H1 (cell line): ENCODE measurements around the gene FAM186B. TPM values are rescaled to one million over a fixed set of nuclear protein-coding genes. Genes with fewer than 3 reads are reported as not detected.

Source experiments
- CTCF ChIA-PET: fragments of 300-600 bp; sonication (Branson Sonifier 250); formaldehyde crosslinking; loops from one replicate; lab custom pipeline; 2021; ENCODE audit not compliant: partially characterized antibody; lab: Charles Lee
- POLR2A ChIA-PET: fragments of 300-600 bp; sonication (Branson Sonifier 250); formaldehyde crosslinking; loops from one replicate; lab custom pipeline; 2021; ENCODE audit warnings: inconsistent platforms; ENCODE audit not compliant: partially characterized antibody; lab: Charles Lee
- DNase-seq, 2 experiments: peaks; one replicate each; pipeline versions ENCODE4 v3.0.0 to v3.0.0-alpha.2; 2010 to 2022; ENCODE audit warnings: low spot score in 2 of 2, low read depth in 1 of 2, mixed read lengths in 1 of 2
- FAIRE-seq: peaks from 2 replicates; lab custom pipeline; 2011; peaks lifted over from hg19 to GRCh38; lab: Jason Lieb, UNC
- H2AFZ ChIP-seq: 2 replicates; pipeline ENCODE4 v1.8.1; 2012; ENCODE audit warnings: low read length, inconsistent platforms
- H2AK5ac ChIP-seq: 2 replicates; pipeline ENCODE4 v1.6.1; 2013; ENCODE audit warnings: low read depth, low read length
- H2BK120ac ChIP-seq: replicated peaks from 2 replicates; pipeline ENCODE3; 2013; ENCODE audit warnings: low read depth, low read length, inconsistent platforms
- H2BK12ac ChIP-seq: 2 replicates; pipeline ENCODE4 v1.6.1; 2013; ENCODE audit warnings: low read depth, low read length
- H2BK15ac ChIP-seq: 2 replicates; pipeline ENCODE4 v1.6.1; 2013; ENCODE audit warnings: low read length
- H2BK20ac ChIP-seq: 2 replicates; pipeline ENCODE4 v1.6.1; 2013; ENCODE audit warnings: low read length
- H2BK5ac ChIP-seq: 2 replicates; pipeline ENCODE4 v1.6.1; 2013; ENCODE audit warnings: low read depth, low read length
- H3K14ac ChIP-seq: 2 replicates; pipeline ENCODE4 v1.6.1; 2013; ENCODE audit warnings: inconsistent platforms; ENCODE audit not compliant: insufficient read length
- H3K18ac ChIP-seq: 2 replicates; pipeline ENCODE4 v1.6.1; 2013; ENCODE audit warnings: low read length; ENCODE audit errors: extremely low read depth
- H3K23ac ChIP-seq: 2 replicates; pipeline ENCODE4 v1.6.1; 2013; ENCODE audit warnings: inconsistent platforms; ENCODE audit not compliant: insufficient read length
- H3K23me2 ChIP-seq: 2 replicates; pipeline ENCODE4 v1.6.1; 2013; ENCODE audit warnings: low read depth, low read length
- H3K27ac ChIP-seq: 2 replicates; pipeline ENCODE4 v1.6.1; 2011; ENCODE audit warnings: low read depth, low read length, inconsistent platforms
- H3K27me3 ChIP-seq, 4 experiments: replicated peaks in 1 of 4; 1 replicate in 1 of 4; 2 replicates in 3 of 4; pipeline versions ENCODE4 v1.6.1 to v1.8.1; 2011 to 2013; ENCODE audit warnings: low read length in 3 of 4, mild to moderate bottlenecking in 3 of 4, inconsistent platforms in 2 of 4, mixed read lengths in 2 of 4, moderate library complexity in 1 of 4; ENCODE audit not compliant: control insufficient read depth in 3 of 4, insufficient read depth in 3 of 4; ENCODE audit errors: extremely low read depth in 1 of 4
- H3K36me3 ChIP-seq, 4 experiments: 2 replicates each; pipeline versions ENCODE4 v1.6.1 to v1.8.1; 2011 to 2013; ENCODE audit warnings: mild to moderate bottlenecking in 4 of 4, low read length in 3 of 4, moderate library complexity in 2 of 4, control low read depth in 1 of 4, inconsistent platforms in 1 of 4; ENCODE audit not compliant: insufficient read depth in 4 of 4, control insufficient read depth in 2 of 4
- H3K4ac ChIP-seq: replicated peaks from 2 replicates; pipeline ENCODE3; 2013; ENCODE audit warnings: low read length, low read depth, mixed read lengths, inconsistent platforms; ENCODE audit not compliant: insufficient read length
- H3K4me1 ChIP-seq, 4 experiments: replicated peaks in 1 of 4; 1 replicate in 1 of 4; 2 replicates in 3 of 4; pipeline versions ENCODE4 v1.6.1 to v1.8.1; 2011 to 2013; ENCODE audit warnings: low read length in 3 of 4, inconsistent platforms in 2 of 4, mixed read lengths in 1 of 4; ENCODE audit not compliant: insufficient read depth in 4 of 4, control insufficient read depth in 3 of 4
- H3K4me2 ChIP-seq, 2 experiments: 2 replicates each; pipeline versions ENCODE4 v1.6.1 to v1.8.1; 2011 to 2013; ENCODE audit warnings: low read depth in 2 of 2, low read length in 2 of 2, control low read depth in 1 of 2, inconsistent platforms in 1 of 2, mild to moderate bottlenecking in 1 of 2; ENCODE audit not compliant: insufficient read depth in 1 of 2
- H3K4me3 ChIP-seq, 4 experiments: fragments of 200-600, 300-600 bp in 1 of 4; sonication (generic), shearing (Covaris generic), sonication (Bioruptor Twin) in 1 of 4; 2 replicates each; pipeline versions ENCODE4 v1.5.1 to v1.8.1; 2011 to 2016; ENCODE audit warnings: low read length in 4 of 4, low read depth in 3 of 4, control low read depth in 2 of 4, inconsistent platforms in 2 of 4, mild to moderate bottlenecking in 2 of 4, mixed read lengths in 1 of 4, moderate library complexity in 1 of 4; ENCODE audit not compliant: insufficient read depth in 2 of 4; ENCODE audit errors: extremely low read depth in 1 of 4
- H3K56ac ChIP-seq: replicated peaks from 2 replicates; pipeline ENCODE3; 2013; ENCODE audit warnings: low read depth, mild to moderate bottlenecking, mixed read lengths, low read length, inconsistent platforms; ENCODE audit not compliant: insufficient read length
- H3K79me1 ChIP-seq: 2 replicates; pipeline ENCODE4 v1.6.1; 2013; ENCODE audit warnings: low read depth, low read length, control low read depth
- H3K79me2 ChIP-seq, 2 experiments: 2 replicates each; pipeline versions ENCODE4 v1.6.1 to v1.8.1; 2012 to 2013; ENCODE audit warnings: low read length in 2 of 2, mild to moderate bottlenecking in 2 of 2, inconsistent platforms in 1 of 2; ENCODE audit not compliant: insufficient read depth in 2 of 2, control insufficient read depth in 1 of 2
- H3K9ac ChIP-seq, 4 experiments: replicated peaks in 1 of 4; 1 replicate in 1 of 4; 2 replicates in 3 of 4; pipeline versions ENCODE4 v1.6.1 to v1.8.1; 2011 to 2013; ENCODE audit warnings: low read depth in 3 of 4, low read length in 3 of 4, control low read depth in 2 of 4, mild to moderate bottlenecking in 2 of 4, moderate library complexity in 2 of 4, inconsistent platforms in 1 of 4; ENCODE audit errors: extremely low read depth in 1 of 4
- H3K9me3 ChIP-seq, 2 experiments: 2 replicates each; pipeline versions ENCODE4 v1.6.1 to v1.8.1; 2012 to 2013; ENCODE audit warnings: mild to moderate bottlenecking in 2 of 2, moderate library complexity in 2 of 2, control low read depth in 1 of 2, inconsistent platforms in 1 of 2, low read depth in 1 of 2, low read length in 1 of 2, mixed read lengths in 1 of 2; ENCODE audit not compliant: insufficient read depth in 2 of 2
- H4K20me1 ChIP-seq, 2 experiments: replicated peaks in 1 of 2; 2 replicates each; pipeline versions ENCODE3 to v1.8.1; 2011 to 2013; ENCODE audit warnings: inconsistent platforms in 2 of 2, low read length in 2 of 2, mild to moderate bottlenecking in 1 of 2; ENCODE audit not compliant: insufficient read depth in 2 of 2, control insufficient read depth in 1 of 2
- H4K5ac ChIP-seq: 2 replicates; pipeline ENCODE4 v1.6.1; 2013; ENCODE audit warnings: low read length, low read depth, mixed read lengths, inconsistent platforms; ENCODE audit not compliant: insufficient read length
- H4K8ac ChIP-seq: 2 replicates; pipeline ENCODE4 v1.8.0; 2013; ENCODE audit warnings: mild to moderate bottlenecking, moderate library complexity, low read length, inconsistent platforms; ENCODE audit not compliant: insufficient read depth; ENCODE audit errors: extremely low read depth
- H4K91ac ChIP-seq: replicated peaks from 2 replicates; pipeline ENCODE3; 2013; ENCODE audit warnings: low read length, mixed read lengths, inconsistent platforms; ENCODE audit not compliant: insufficient read length
- CHD1 ChIP-seq: IDR thresholded peaks from 2 replicates; pipeline ENCODE4 v1.6.1; 2012; ENCODE audit warnings: low read depth, low read length, improper control_type of control experiment
- CREB1 ChIP-seq: IDR thresholded peaks from 2 replicates; pipeline ENCODE4 v1.6.1; 2012; ENCODE audit warnings: inconsistent platforms
- GABPA ChIP-seq: IDR thresholded peaks from 2 replicates; pipeline ENCODE4 v1.6.1; 2011; ENCODE audit warnings: mild to moderate bottlenecking, low read length, moderate library complexity, borderline replicate concordance; ENCODE audit not compliant: insufficient read depth
- HDAC2 ChIP-seq, 2 experiments: fragments of 300-600 bp in 1 of 2; sonication (generic) in 1 of 2; IDR thresholded peaks; 2 replicates each; pipeline ENCODE4 v1.6.1; 2011 to 2012; ENCODE audit warnings: low read depth in 2 of 2, low read length in 2 of 2, mild to moderate bottlenecking in 2 of 2, moderate library complexity in 2 of 2, borderline replicate concordance in 1 of 2, inconsistent platforms in 1 of 2
- JUN ChIP-seq: IDR thresholded peaks from 2 replicates; pipeline ENCODE4 v1.6.1; 2011; ENCODE audit warnings: low read depth, mild to moderate bottlenecking, improper control_type of control experiment, low read length
- NRF1 ChIP-seq: IDR thresholded peaks from 2 replicates; pipeline ENCODE4 v1.6.1; 2011; ENCODE audit warnings: mild to moderate bottlenecking, low read depth, low read length, improper control_type of control experiment
- POLR2AphosphoS5 ChIP-seq: IDR thresholded peaks from 2 replicates; pipeline ENCODE4 v1.6.1; 2011; ENCODE audit warnings: low read depth, low read length
- SIRT6 ChIP-seq: IDR thresholded peaks from one replicate; pipeline ENCODE4 v1.7.1; 2012; ENCODE audit warnings: low read length, inconsistent platforms
- SP1 ChIP-seq: IDR thresholded peaks from 2 replicates; pipeline ENCODE4 v1.6.1; 2011; ENCODE audit warnings: low read depth, low read length
- SUZ12 ChIP-seq: fragments of 200-600 bp; sonication (generic); IDR thresholded peaks from 2 replicates; pipeline ENCODE4 v1.6.1; 2012; ENCODE audit warnings: mild to moderate bottlenecking, inconsistent platforms, low read length, moderate library complexity, mixed read lengths
- TCF12 ChIP-seq: IDR thresholded peaks from 2 replicates; pipeline ENCODE4 v1.6.1; 2011; ENCODE audit warnings: low read depth, mild to moderate bottlenecking, low read length
- TEAD4 ChIP-seq: IDR thresholded peaks from 2 replicates; pipeline ENCODE4 v1.6.1; 2012; ENCODE audit warnings: low read depth, low read length, inconsistent platforms, mixed read lengths
- WGBS, 2 experiments: shearing (Covaris generic) in 1 of 2; methylation state at CpG; one replicate each; pipeline versions ENCODE4 v1.1.6 to v1.1.7; 2013 to 2015; ENCODE audit warnings: low lambda C conversion rate in 2 of 2, mixed read lengths in 2 of 2, inconsistent platforms in 1 of 2, low coverage in 1 of 2, missing lambda C conversion rate in 1 of 2; ENCODE audit not compliant: insufficient replicate concordance in 2 of 2, insufficient coverage in 1 of 2, insufficient read length in 1 of 2; ENCODE audit errors: extremely low coverage in 1 of 2, missing lambda C conversion rate in 1 of 2; 5-methylcytosine and 5-hydroxymethylcytosine counted together
- polyA plus RNA-seq, 7 experiments: library from polyadenylated mRNA; depleted of rRNA in 3 of 7; stranded (reverse) in 5 of 7; unstranded in 2 of 7; fragments of >200 nt in 5 of 7; fragments of 200-250 nt in 2 of 7; gene quantifications; 1 replicate in 5 of 7; 2 replicates in 1 of 7; 4 replicates in 1 of 7; pipeline versions ENCODE4 v1.2.1 to v1.2.3, GENCODE V29; 2011 to 2013; ENCODE audit warnings: missing spikeins in 2 of 7, mixed read lengths in 2 of 7
- total RNA-seq: library from RNA; stranded (reverse); fragmentation: NEBNext Ultra II Directional; extraction: Animal tissue kit (Norgen Biotek cat#: 25700); gene quantifications from 2 replicates; pipeline ENCODE4 v1.2.1, GENCODE V29; 2021
- TF ChIP-seq, protein P1 (sequence below): IDR thresholded peaks from 2 replicates; pipeline ENCODE4 v1.6.1; 2011; ENCODE audit warnings: low read depth, mild to moderate bottlenecking, low read length; ENCODE audit not compliant: insufficient read depth
- TF ChIP-seq, protein P2 (sequence below): IDR thresholded peaks from 2 replicates; pipeline ENCODE4 v1.6.1; 2012; ENCODE audit warnings: inconsistent platforms

FAM186B gene
- total and polyA plus RNA-seq, 2 of the 8 experiments (the other 6 are each of a cell fraction or from before 2014, with no cell fraction given), result 0.12 to 0.73 TPM

DNA sequence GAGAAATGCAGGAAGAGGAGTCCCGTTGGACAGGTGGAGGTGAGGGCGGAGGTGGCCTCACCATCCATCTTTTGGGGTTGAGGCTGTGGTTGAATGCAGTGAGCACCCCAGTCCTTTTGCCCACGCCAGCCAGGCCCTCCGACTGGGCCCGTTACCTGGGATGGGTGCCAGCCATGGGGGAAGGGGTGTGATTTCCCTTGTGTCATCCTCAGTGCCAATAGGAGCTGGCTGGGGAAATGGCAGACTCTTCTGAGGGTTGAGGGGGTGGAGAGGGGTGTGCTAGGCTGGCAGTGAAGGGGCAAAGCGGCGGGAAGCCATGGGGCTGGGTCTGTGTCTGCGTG, 57.0 kb downstream of the FAM186B start:
- Histone ChIP-seq H3K56ac (no peak overlapping the region), H3K9me3 (no peaks in the 10 kb centered on the region), H4K20me1 (peaks cover 0 to 7% of the 10 kb centered on the region in 2 experiments), H3K36me3 (no peaks in the 10 kb centered on the region), H2BK5ac (no peak overlapping the region; the same call in 1 of the 2 replicates), H3K27ac (no peak overlapping the region), H3K4ac (no peak overlapping the region), H4K5ac (no peak overlapping the region), H2AK5ac (0 out of 2 replicates have a peak overlapping the region, but pooled peaks have one; percentile 77), H3K23ac (no peak overlapping the region), H3K4me1 (peaks cover 0 to 26% (median 18%) of the 10 kb centered on the region in 4 experiments; a peak in 6 of 7 replicates), H3K4me2 (peak overlapping the region; percentile 76 to 95), H3K79me1 (no peaks in the 10 kb centered on the region), H2BK12ac (peak overlapping the region; percentile 84; the same call in 1 of the 2 replicates), H3K4me3 (peak overlapping the region in 3 of 4 experiments; percentile 22 to 56 (median 35); a peak in 6 of 8 replicates), H2AFZ (peak overlapping the region; percentile 61; the same call in 1 of the 2 replicates), H4K8ac (no peak overlapping the region), H2BK120ac (no peak overlapping the region), H3K9ac (no peak overlapping the region), H3K18ac (peak overlapping the region; percentile 97; the same call in 1 of the 2 replicates), H3K79me2 (no peaks in the 10 kb centered on the region), H3K14ac (no peak overlapping the region), H2BK20ac (no peak overlapping the region), H2BK15ac (no peak overlapping the region), H3K23me2 (peaks cover 14% of the 10 kb centered on the region; the same call in 1 of the 2 replicates), H4K91ac (no peak overlapping the region), H3K27me3 (peaks cover 16 to 78% (median 66%) of the 10 kb centered on the region in 4 experiments)
- POLR2A ChIA-PET, result interaction anchor here (0.9 to 1.1 kb wide), 2 partner anchors 9 to 182 kb away, joined by 3 to 5 read pairs; no protein-coding TSS in a partner anchor
- CTCF ChIA-PET, result interaction anchor here (0.8 to 9.4 kb wide), 5 partner anchors 11 to 217 kb away, joined by 3 to 115 read pairs (median 3); partner anchors contain the start of genes KCNH3 and MCRS1
- DNase-seq (no peak), FAIRE-seq (no peak)
- 81% methylated on average over 7 of the region's 8 CpGs; no CpG with 5 or more reads in 1 of the 2 experiments for WGBS, 2 experiments
- TF ChIP-seq CREB1 (no peak), GABPA (no peak), HDAC2 (IDR thresholded peaks at IDR 0.05; ENCODE audit: borderline replicate concordance in 1 of 2, low read depth in 2 of 2, low read length in 2 of 2) (no peak), SUZ12 (no peak), POLR2AphosphoS5 (no peak), SIRT6 (no peak), NRF1 (no peak), JUN (no peak), CHD1 (no peak), SP1 (no peak), TEAD4 (no peak), TCF12 (no peak)
- TF ChIP-seq, protein P1, sequence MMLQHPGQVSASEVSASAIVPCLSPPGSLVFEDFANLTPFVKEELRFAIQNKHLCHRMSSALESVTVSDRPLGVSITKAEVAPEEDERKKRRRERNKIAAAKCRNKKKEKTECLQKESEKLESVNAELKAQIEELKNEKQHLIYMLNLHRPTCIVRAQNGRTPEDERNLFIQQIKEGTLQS, result no peak
- TF ChIP-seq, protein P2, sequence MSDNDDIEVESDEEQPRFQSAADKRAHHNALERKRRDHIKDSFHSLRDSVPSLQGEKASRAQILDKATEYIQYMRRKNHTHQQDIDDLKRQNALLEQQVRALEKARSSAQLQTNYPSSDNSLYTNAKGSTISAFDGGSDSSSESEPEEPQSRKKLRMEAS, result no peak
